ENCODE measurements around the gene ZNF283. TPM values are rescaled to one million over a fixed set of nuclear protein-coding genes. Genes with fewer than 3 reads are reported as not detected.

ZNF283 gene
- total RNA-seq, 6 experiments from 2014 or later = 1.7 to 4.0 (median 2.2) TPM

DNA sequence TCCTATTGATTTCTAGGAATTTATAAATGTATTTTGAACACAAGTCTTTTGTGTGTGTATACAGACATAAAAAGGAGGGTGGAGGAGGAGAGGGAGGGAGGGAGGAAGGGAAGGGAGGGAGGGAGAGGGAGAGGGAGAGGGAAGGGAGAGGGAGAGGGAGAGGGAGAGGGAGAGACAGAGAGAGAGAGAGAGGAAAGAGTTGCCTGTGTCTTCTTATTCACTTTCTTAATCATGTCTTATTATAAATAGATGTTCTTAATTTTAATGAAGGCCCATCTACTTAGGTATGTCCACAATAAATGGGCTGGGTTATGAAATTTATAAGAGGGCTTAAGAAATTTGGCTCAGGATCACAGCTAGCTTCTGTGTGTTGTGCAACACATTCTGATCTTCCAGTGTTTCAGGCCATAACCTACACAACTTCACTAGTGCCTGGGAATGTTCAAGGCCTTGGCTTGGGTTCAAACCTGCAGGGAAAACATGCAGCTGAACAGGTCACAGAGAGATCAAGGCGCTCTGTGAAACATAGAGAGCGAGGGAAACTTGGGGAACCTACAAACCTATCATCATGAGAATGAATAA is 68.7 kb downstream of the ZNF283 start:
- H3K9me3 ChIP-seq = peaks cover 0 to 7% (median 3%) of the 10 kb centered on the region in 4 donors

More for the DNA sequence above, 68.7 kb downstream of the ZNF283 start:
- ATAC-seq = no peak
- WGBS (ENCODE audit: insufficient coverage, low coverage, low lambda C conversion rate, missing lambda C conversion rate) = 100% methylated on average over 2 of the region's 2 CpGs
- Histone ChIP-seq H3K27ac (no peak overlapping the region), H3K36me3 (no peaks in the 10 kb centered on the region), H3K4me1 (no peaks in the 10 kb centered on the region), H3K4me3 (no peak overlapping the region), H3K27me3 (no peaks in the 10 kb centered on the region)
- no peak for TF ChIP-seq POLR2A (IDR thresholded peaks at IDR 0.05)
- TF ChIP-seq, protein P1, sequence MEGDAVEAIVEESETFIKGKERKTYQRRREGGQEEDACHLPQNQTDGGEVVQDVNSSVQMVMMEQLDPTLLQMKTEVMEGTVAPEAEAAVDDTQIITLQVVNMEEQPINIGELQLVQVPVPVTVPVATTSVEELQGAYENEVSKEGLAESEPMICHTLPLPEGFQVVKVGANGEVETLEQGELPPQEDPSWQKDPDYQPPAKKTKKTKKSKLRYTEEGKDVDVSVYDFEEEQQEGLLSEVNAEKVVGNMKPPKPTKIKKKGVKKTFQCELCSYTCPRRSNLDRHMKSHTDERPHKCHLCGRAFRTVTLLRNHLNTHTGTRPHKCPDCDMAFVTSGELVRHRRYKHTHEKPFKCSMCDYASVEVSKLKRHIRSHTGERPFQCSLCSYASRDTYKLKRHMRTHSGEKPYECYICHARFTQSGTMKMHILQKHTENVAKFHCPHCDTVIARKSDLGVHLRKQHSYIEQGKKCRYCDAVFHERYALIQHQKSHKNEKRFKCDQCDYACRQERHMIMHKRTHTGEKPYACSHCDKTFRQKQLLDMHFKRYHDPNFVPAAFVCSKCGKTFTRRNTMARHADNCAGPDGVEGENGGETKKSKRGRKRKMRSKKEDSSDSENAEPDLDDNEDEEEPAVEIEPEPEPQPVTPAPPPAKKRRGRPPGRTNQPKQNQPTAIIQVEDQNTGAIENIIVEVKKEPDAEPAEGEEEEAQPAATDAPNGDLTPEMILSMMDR (IDR thresholded peaks at IDR 0.05) = no peak
- intact Hi-C loops (cut with DNase I) = no loop called here
- DNase-seq = no peak

Other genes with a start within 250 kb of the ZNF283 start
- gene IRGQ, start 231.2 kb upstream of the ZNF283 start, total RNA-seq = 10 to 100 TPM in 4 of 6 experiments, 1 to 10 TPM in 2; 9.1 to 18.6 (median 11.0) TPM
- 10 to 100 TPM in 4 of 6 experiments, 1 to 10 TPM in 2; 7.7 to 15.8 (median 10.3) TPM for gene ZNF576, start 230.7 kb upstream of the ZNF283 start, total RNA-seq
- gene SRRM5, start 215.2 kb upstream of the ZNF283 start, total RNA-seq = under 1 TPM in 5 of 6 experiments, not detected in 1; 0.09 to 0.37 (median 0.18) TPM
- 10 to 100 TPM; 10.9 to 16.7 (median 13.3) TPM for gene ZNF428, start 207.7 kb upstream of the ZNF283 start, total RNA-seq
- 1 to 10 TPM; 2.2 to 4.7 (median 3.7) TPM for gene CADM4, start 187.5 kb upstream of the ZNF283 start, total RNA-seq
- 10 to 100 TPM in 1 of 6 experiments, 1 to 10 TPM in 4, under 1 TPM in 1; 0.90 to 13.3 (median 2.3) TPM for gene PLAUR, start 157.2 kb upstream of the ZNF283 start, total RNA-seq
- not detected for gene IRGC, start 111.2 kb upstream of the ZNF283 start, total RNA-seq
- gene SMG9, start 72.4 kb upstream of the ZNF283 start, total RNA-seq = 10 to 100 TPM in 2 of 6 experiments, 1 to 10 TPM in 4; 6.5 to 13.5 (median 9.8) TPM
- 1 to 10 TPM in 1 of 6 experiments, under 1 TPM in 4, not detected in 1; 0.18 to 1.4 (median 0.27) TPM for gene KCNN4, start 46.3 kb upstream of the ZNF283 start, total RNA-seq
- under 1 TPM in 2 of 6 experiments, not detected in 4; 0.80 to 0.87 TPM for gene LYPD5, start 24.9 kb upstream of the ZNF283 start, total RNA-seq
- 1 to 10 TPM in 1 of 6 experiments, under 1 TPM in 4, not detected in 1; 0.26 to 1.4 (median 0.66) TPM for gene ZNF404, start 56.6 kb downstream of the ZNF283 start, total RNA-seq
- gene ZNF45, start 108.0 kb downstream of the ZNF283 start, total RNA-seq = 1 to 10 TPM; 2.9 to 5.4 (median 4.7) TPM
- gene ZNF221, start 123.9 kb downstream of the ZNF283 start, total RNA-seq = 1 to 10 TPM in 5 of 6 experiments, under 1 TPM in 1; 0.50 to 2.9 (median 1.6) TPM
- 1 to 10 TPM; 1.9 to 5.8 (median 3.1) TPM for gene ZNF155, start 156.9 kb downstream of the ZNF283 start, total RNA-seq
- 1 to 10 TPM; 1.0 to 5.8 (median 1.8) TPM for gene ZNF230, start 175.6 kb downstream of the ZNF283 start, total RNA-seq
- 1 to 10 TPM in 5 of 6 experiments, under 1 TPM in 1; 0.87 to 1.8 (median 1.2) TPM for gene ZNF222, start 198.1 kb downstream of the ZNF283 start, total RNA-seq
- gene ZNF223, start 224.7 kb downstream of the ZNF283 start, total RNA-seq = 1 to 10 TPM in 5 of 6 experiments, under 1 TPM in 1; 0.80 to 2.4 (median 1.7) TPM
- under 1 TPM; 0.35 to 0.68 (median 0.56) TPM for gene ZNF284, start 244.8 kb downstream of the ZNF283 start, total RNA-seq